Muscle layer of duodenum (tissue), 2 donors: ENCODE results near the gene KCNK5.

Experiments used
- H3K27ac ChIP-seq: one replicate; pipeline ENCODE4 v1.7.0; 2013; ENCODE audit warnings: mild to moderate bottlenecking, low read length
- H3K27me3 ChIP-seq: one replicate; pipeline ENCODE4 v1.7.0; 2013; ENCODE audit warnings: low read depth, mild to moderate bottlenecking, control low read depth, low read length
- H3K36me3 ChIP-seq, 2 donors: one replicate each; pipeline ENCODE4 v1.7.0; 2013; ENCODE audit warnings: low read length in 2 of 2, control low read depth in 1 of 2, mild to moderate bottlenecking in 1 of 2; ENCODE audit not compliant: insufficient read depth in 2 of 2, control insufficient read depth in 1 of 2
- H3K4me1 ChIP-seq, 2 donors: one replicate each; pipeline ENCODE4 v1.7.0; 2013; ENCODE audit warnings: low read length in 2 of 2, mild to moderate bottlenecking in 2 of 2, control low read depth in 1 of 2, moderate library complexity in 1 of 2; ENCODE audit not compliant: insufficient read depth in 2 of 2, control insufficient read depth in 1 of 2
- H3K4me3 ChIP-seq, 2 donors: one replicate each; pipeline ENCODE4 v1.7.0; 2013; ENCODE audit warnings: low read length in 2 of 2, low read depth in 1 of 2, mild to moderate bottlenecking in 1 of 2
- H3K9me3 ChIP-seq, 2 donors: one replicate each; pipeline ENCODE4 v1.7.0; 2013; ENCODE audit warnings: low read length in 2 of 2, control low read depth in 1 of 2, mild to moderate bottlenecking in 1 of 2; ENCODE audit not compliant: control insufficient read depth in 1 of 2
- donor health status: healthy.

The KCNK5 gene

DNA sequence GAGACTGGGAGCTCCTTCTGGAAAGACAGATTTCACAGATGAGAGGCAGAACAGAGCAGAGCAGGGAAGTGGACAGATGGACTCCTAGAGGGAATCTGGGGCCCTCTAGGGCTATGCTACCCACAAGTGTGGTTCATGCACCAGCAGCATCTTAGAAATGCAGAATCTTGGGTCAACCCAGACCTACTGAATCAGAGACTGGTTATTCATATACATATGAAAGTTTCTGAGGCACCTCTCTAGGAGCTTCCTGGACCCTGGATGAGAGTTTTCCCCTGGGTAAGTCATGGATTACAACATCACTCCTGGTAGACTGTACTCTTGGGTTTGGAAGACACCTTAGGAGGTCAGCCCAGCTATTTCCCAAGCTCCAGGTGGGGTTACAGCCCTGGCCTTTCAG, 58.9 kb downstream of the KCNK5 start:
- Histone ChIP-seq H3K4me3 (no peak overlapping the region), H3K9me3 (peaks cover 0 to 5% of the 10 kb centered on the region in 2 donors), H3K4me1 (peaks cover 0 to 3% of the 10 kb centered on the region in 2 donors), H3K36me3 (no peaks in the 10 kb centered on the region), H3K27ac (no peak overlapping the region), H3K27me3 (no peaks in the 10 kb centered on the region)

- no peak overlapping the region for H3K4me3 ChIP-seq
- H3K4me1 ChIP-seq = peaks cover 0 to 3% of the 10 kb centered on the region in 2 donors
- H3K27me3 ChIP-seq = no peaks in the 10 kb centered on the region
- H3K9me3 ChIP-seq = peaks cover 0 to 5% of the 10 kb centered on the region in 2 donors
- H3K27ac ChIP-seq = no peak overlapping the region
- no peaks in the 10 kb centered on the region for H3K36me3 ChIP-seq
Observed at GRCh38 chr6:39169448-39170344, 59.6 kb downstream of the KCNK5 start.

- no peak overlapping the region for H3K27ac ChIP-seq
- H3K27me3 ChIP-seq = no peaks in the 10 kb centered on the region
- no peak overlapping the region for H3K4me3 ChIP-seq
- H3K36me3 ChIP-seq = no peaks in the 10 kb centered on the region
- peaks cover 0 to 3% of the 10 kb centered on the region in 2 donors for H3K4me1 ChIP-seq
- peaks cover 0 to 5% of the 10 kb centered on the region in 2 donors for H3K9me3 ChIP-seq
Observed at GRCh38 chr6:39167866-39168625, 61.2 kb downstream of the KCNK5 start.

- H3K4me3 ChIP-seq = no peak overlapping the region
- no peak overlapping the region for H3K27ac ChIP-seq
- peaks cover 0 to 3% of the 10 kb centered on the region in 2 donors for H3K4me1 ChIP-seq
- peaks cover 0 to 5% of the 10 kb centered on the region in 2 donors for H3K9me3 ChIP-seq
- no peaks in the 10 kb centered on the region for H3K36me3 ChIP-seq
- no peaks in the 10 kb centered on the region for H3K27me3 ChIP-seq
Observed at GRCh38 chr6:39167321-39167720, 62.0 kb downstream of the KCNK5 start.

- no peaks in the 10 kb centered on the region for H3K27me3 ChIP-seq
- H3K36me3 ChIP-seq = no peaks in the 10 kb centered on the region
- peaks cover 0 to 5% of the 10 kb centered on the region in 2 donors for H3K9me3 ChIP-seq
- H3K4me1 ChIP-seq = peaks cover 0 to 3% of the 10 kb centered on the region in 2 donors
- H3K4me3 ChIP-seq = no peak overlapping the region
- H3K27ac ChIP-seq = no peak overlapping the region
Observed at GRCh38 chr6:39166912-39167290, 62.4 kb downstream of the KCNK5 start.

DNA sequence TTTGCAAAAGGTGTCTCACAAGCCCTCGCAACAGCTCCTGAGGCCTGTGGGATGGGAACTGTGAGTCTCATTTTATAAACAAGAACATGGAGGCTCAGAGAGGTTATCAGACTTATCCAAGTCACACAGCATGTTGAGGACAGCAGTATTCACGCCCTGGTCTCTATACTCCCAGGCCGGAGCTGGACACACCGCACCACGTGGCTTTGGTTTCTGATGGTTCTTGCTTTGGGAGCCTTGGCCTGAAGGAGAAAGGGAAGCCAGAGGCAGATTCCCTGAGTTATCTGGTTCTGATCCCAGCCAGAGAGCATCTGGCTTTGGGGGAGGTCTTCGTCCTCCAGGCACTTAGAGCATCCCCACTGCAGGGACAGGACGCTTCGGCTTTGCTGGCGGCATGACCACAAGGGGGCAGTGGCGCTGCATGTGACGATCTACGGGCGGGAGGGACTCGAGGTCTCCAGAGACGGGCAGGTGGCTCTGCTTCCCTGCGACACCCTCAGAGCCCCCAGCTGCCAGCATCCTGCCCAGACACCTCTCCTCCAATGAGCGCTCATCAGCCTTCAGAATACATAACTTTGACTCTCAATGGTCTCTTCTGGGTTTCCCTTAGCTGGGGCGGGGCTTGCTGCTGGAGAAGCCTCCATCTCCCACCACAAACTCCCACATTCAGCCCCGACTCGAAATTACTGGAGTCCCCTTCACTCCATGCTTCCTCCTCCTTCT, 62.9 kb downstream of the KCNK5 start:
- no peaks in the 10 kb centered on the region for H3K27me3 ChIP-seq
- H3K4me3 ChIP-seq = no peak overlapping the region
- no peak overlapping the region for H3K27ac ChIP-seq
- peaks cover 0 to under 1% of the 10 kb centered on the region in 2 donors for H3K9me3 ChIP-seq
- H3K36me3 ChIP-seq = no peaks in the 10 kb centered on the region
- H3K4me1 ChIP-seq = peaks cover 0 to 3% of the 10 kb centered on the region in 2 donors

- Histone ChIP-seq H3K4me1 (no peaks in the 10 kb centered on the region), H3K27me3 (no peaks in the 10 kb centered on the region), H3K4me3 (no peak overlapping the region), H3K27ac (no peak overlapping the region), H3K9me3 (no peaks in the 10 kb centered on the region), H3K36me3 (no peaks in the 10 kb centered on the region)
Observed at GRCh38 chr6:39157511-39157910, 71.8 kb downstream of the KCNK5 start.

DNA sequence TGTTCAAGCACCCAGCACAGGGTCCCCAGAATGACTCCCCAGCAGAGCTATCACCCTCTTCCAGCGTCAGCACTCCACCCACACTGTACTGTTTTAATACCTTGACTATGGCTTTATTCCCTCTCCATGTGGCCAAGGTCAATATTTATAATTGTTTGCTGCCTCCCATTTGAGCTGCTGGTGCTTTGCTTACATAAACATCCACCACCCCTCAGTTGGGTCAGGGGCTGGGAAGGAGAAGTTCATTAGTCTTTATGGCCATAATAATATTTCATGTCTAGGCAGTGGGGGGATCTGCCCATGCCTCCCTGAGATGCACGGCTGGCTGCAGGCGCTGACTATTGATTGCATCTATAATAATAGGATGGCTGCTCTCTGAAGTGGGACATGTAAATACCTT, 72.5 kb downstream of the KCNK5 start:
- H3K4me1 ChIP-seq = no peaks in the 10 kb centered on the region
- H3K9me3 ChIP-seq = no peaks in the 10 kb centered on the region
- no peak overlapping the region for H3K4me3 ChIP-seq
- no peak overlapping the region for H3K27ac ChIP-seq
- H3K36me3 ChIP-seq = no peaks in the 10 kb centered on the region
- H3K27me3 ChIP-seq = no peaks in the 10 kb centered on the region

DNA sequence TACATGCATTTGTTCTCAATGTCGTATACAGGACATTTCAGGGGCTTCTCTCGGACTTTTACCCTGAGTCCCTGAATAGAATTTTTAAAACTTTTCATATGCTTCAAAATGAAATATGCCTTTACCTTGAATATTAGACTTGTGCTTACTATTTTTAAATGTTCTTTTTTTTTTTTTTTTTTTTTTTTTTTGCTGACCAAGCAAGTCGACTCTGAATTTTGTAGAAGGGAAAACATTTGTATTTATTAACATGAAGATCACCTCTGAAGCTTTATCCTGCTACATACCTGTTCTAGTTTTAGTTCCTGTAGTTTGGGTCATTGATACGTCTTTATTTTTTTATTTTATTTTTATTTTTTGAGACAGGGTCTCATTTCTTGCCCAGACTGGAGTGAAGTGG, 74.6 kb downstream of the KCNK5 start:
- H3K4me3 ChIP-seq = no peak overlapping the region
- H3K9me3 ChIP-seq = no peaks in the 10 kb centered on the region

DNA sequence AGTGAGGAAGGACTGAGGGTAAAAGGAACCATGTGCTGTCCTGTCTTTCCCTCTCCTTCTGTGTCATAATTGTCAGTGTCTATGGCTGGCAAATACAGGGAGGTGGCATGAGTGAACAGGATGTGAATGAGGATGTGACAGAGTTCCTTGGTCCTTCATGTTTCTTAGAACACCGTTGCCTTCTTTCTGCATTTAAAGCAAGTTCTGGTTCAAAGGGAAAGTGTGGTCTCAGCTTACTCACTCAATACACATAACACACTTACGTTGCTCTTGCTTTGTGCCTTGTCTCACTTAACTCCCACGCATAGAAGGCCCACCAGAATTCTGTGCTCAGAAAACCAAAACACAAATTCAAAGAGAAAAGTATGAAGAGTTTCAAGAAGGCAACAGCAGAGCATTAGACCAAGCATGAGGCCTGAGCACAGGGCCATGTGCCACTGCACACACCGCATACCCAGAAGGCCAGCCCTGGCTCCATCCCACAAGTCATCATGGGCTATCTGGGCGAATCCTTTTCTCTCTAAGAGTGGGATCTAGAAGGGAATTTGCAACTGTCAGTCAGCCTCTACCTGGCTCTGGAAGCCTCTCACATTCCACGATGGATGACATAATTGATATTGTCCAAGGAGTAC, 75.4 kb downstream of the KCNK5 start:
- Histone ChIP-seq H3K27me3 (no peaks in the 10 kb centered on the region), H3K9me3 (no peaks in the 10 kb centered on the region), H3K4me1 (no peaks in the 10 kb centered on the region), H3K4me3 (no peak overlapping the region), H3K27ac (no peak overlapping the region), H3K36me3 (no peaks in the 10 kb centered on the region)

More for the DNA sequence above, 74.6 kb downstream of the KCNK5 start:
- H3K36me3 ChIP-seq = no peaks in the 10 kb centered on the region
- no peaks in the 10 kb centered on the region for H3K4me1 ChIP-seq
- H3K27me3 ChIP-seq = no peaks in the 10 kb centered on the region
- no peak overlapping the region for H3K27ac ChIP-seq

DNA sequence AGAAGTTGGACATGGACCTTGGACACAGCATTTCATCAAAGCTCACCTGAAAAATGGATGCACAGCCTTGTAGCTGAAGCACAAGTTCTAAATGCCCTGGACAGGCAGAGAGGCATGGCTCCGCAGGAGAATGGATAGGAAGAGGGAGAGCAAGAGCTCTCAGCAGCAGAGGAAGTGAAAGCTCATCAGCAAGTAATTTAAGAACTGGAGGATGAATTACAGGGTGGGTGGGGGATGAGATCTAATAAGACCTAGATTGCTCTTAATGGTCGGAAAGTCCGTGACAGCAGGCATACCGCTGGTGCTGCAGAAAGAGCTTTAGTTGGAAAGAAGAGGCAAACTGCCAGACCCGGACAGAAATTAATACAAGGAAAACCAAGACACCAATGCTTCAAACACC, 77.0 kb downstream of the KCNK5 start:
- Histone ChIP-seq H3K4me3 (no peak overlapping the region), H3K4me1 (no peaks in the 10 kb centered on the region), H3K9me3 (no peaks in the 10 kb centered on the region), H3K27me3 (no peaks in the 10 kb centered on the region), H3K27ac (no peak overlapping the region), H3K36me3 (no peaks in the 10 kb centered on the region)
